K562 (cell line): ENCODE data around the gene ZNF649.

Experiments used
- CBX8 ChIP-seq: fragments of 200-600 bp; sonication (generic); IDR thresholded peaks from 2 replicates; pipeline ENCODE4 v1.6.1; 2012; ENCODE audit warnings: borderline replicate concordance, mixed run types, low read depth, mild to moderate bottlenecking, moderate library complexity, mixed read lengths, low read length, control low read depth, inconsistent platforms; ENCODE audit not compliant: poor library complexity, severe bottlenecking; ENCODE audit errors: extremely low read depth
- CTCF ChIP-seq, 3 experiments: IDR thresholded peaks in 2 of 3; conservative IDR thresholded peaks in 1 of 3; 2 replicates each; pipeline ENCODE4 v1.5.1; 2011 to 2012; ENCODE audit warnings: low read length in 3 of 3, mild to moderate bottlenecking in 3 of 3, control low read depth in 2 of 3, improper control_type of control experiment in 1 of 3, inconsistent platforms in 1 of 3, low read depth in 1 of 3, mixed read lengths in 1 of 3, moderate library complexity in 1 of 3; ENCODE audit not compliant: insufficient read depth in 2 of 3
- HBP1 ChIP-seq: fragments of 450-650 bp; formaldehyde crosslinking; IDR thresholded peaks from 2 replicates; pipeline ENCODE4 v1.4.0; 2022; ENCODE audit warnings: missing genetic modification characterization
- HNRNPUL1 ChIP-seq: fragments of 200-400 bp; formaldehyde crosslinking; IDR thresholded peaks from 2 replicates; pipeline ENCODE4 v1.6.1; 2017; ENCODE audit warnings: low read length
- POLR2A ChIP-seq: fragments of 450-650 bp; conservative IDR thresholded peaks from 2 replicates; pipeline ENCODE4 v1.6.1; 2016
- PTBP1 ChIP-seq: fragments of 200-400 bp; formaldehyde crosslinking; IDR thresholded peaks from 2 replicates; pipeline ENCODE4 v1.6.1; 2017; ENCODE audit warnings: low read depth, low read length
- ZBTB43 ChIP-seq: sonication (generic); formaldehyde crosslinking; IDR thresholded peaks from 2 replicates; pipeline ENCODE4 v1.8.0; 2023; ENCODE audit warnings: mild to moderate bottlenecking, missing genetic modification reagents
- ZNF277 ChIP-seq: fragments of 250-450 bp; sonication (Bioruptor Pico); IDR thresholded peaks from 2 replicates; pipeline ENCODE4 v1.8.0; 2022; ENCODE audit warnings: inconsistent platforms, mild to moderate bottlenecking, moderate library complexity, borderline replicate concordance

GRCh38 chr19:51919606-51920005, 14.8 kb upstream of the ZNF649 start:
- TF ChIP-seq PTBP1 = no peak
- TF ChIP-seq ZNF277 (CRISPR knock-in tag) = no peak
- no peak for TF ChIP-seq POLR2A
- TF ChIP-seq ZBTB43 (CRISPR knock-in tag) = no peak
- TF ChIP-seq HBP1 (CRISPR knock-in tag) = no peak
- TF ChIP-seq HNRNPUL1 = no peak
- TF ChIP-seq CTCF (IDR thresholded peaks at IDR 0.05 in 2 of 3, conservative IDR thresholded peaks at IDR 0.05 in 1 of 3; ENCODE audit: insufficient read depth in 2 of 3, low read depth in 1 of 3, low read length in 3 of 3) = no peak
- TF ChIP-seq CBX8 = no peak
